NOMO-1 treated with dmso at 0.1 percent for 144 hours (cell line): ENCODE data around the gene PEAK3.

ENCODE experiments used
- DNase-seq: peaks from one replicate; lab custom pipeline; 2025; ENCODE audit not compliant: unreplicated experiment; lab: John Stamatoyannopoulos, UW

PEAK3 gene

GRCh38 chr19:2282062-2282861 is at the start of gene PEAK3:
PEAK3 (minus strand) TSS chr19:2282175; CDS start chr19:2280931, 1,244 bp downstream.
- DNase-seq = peak; percentile 57

GRCh38 chr19:2330632-2331284 is 48.8 kb upstream of the PEAK3 start:
- no peak for DNase-seq

- no peak for DNase-seq
Observed at GRCh38 chr19:2330255-2330631, 48.3 kb upstream of the PEAK3 start.

GRCh38 chr19:2329501-2329916 is 47.5 kb upstream of the PEAK3 start:
- no peak for DNase-seq

- no peak for DNase-seq
Observed at GRCh38 chr19:2329149-2329478, 47.1 kb upstream of the PEAK3 start.

- peak; percentile 90 for DNase-seq
Observed at GRCh38 chr19:2328401-2329148, 46.6 kb upstream of the PEAK3 start, which contains the start of the genes LSM7 and SPPL2B. LSM7 (minus strand) TSS chr19:2328586; CDS start chr19:2328566, 20 bp downstream. SPPL2B (plus strand) TSS chr19:2328684; CDS start chr19:2328710, 26 bp downstream.

GRCh38 chr19:2327773-2328400 is 45.9 kb upstream of the PEAK3 start:
- DNase-seq = peak; percentile 85

- DNase-seq = no peak
Observed at GRCh38 chr19:2326699-2327360, 44.9 kb upstream of the PEAK3 start.

GRCh38 chr19:2325281-2326046 is 43.5 kb upstream of the PEAK3 start:
- DNase-seq = no peak

- no peak for DNase-seq
Observed at GRCh38 chr19:2324220-2324948, 42.4 kb upstream of the PEAK3 start.

- DNase-seq = no peak
Observed at GRCh38 chr19:2323707-2324106, 41.7 kb upstream of the PEAK3 start.

GRCh38 chr19:2321565-2322283 is 39.7 kb upstream of the PEAK3 start:
- no peak for DNase-seq

GRCh38 chr19:2320939-2321338 is 39.0 kb upstream of the PEAK3 start:
- no peak for DNase-seq

- DNase-seq = no peak
Observed at GRCh38 chr19:2320049-2320448, 38.1 kb upstream of the PEAK3 start.

GRCh38 chr19:2319551-2319950 is 37.6 kb upstream of the PEAK3 start:
- no peak for DNase-seq

GRCh38 chr19:2318923-2319322 is 36.9 kb upstream of the PEAK3 start:
- DNase-seq = no peak

GRCh38 chr19:2317756-2318155 is 35.8 kb upstream of the PEAK3 start:
- no peak for DNase-seq

GRCh38 chr19:2317300-2317699 is 35.3 kb upstream of the PEAK3 start:
- no peak for DNase-seq
